Type B pancreatic cell (in vitro differentiated cells): ENCODE measurements around the gene PDE9A. TPM values are rescaled to one million over a fixed set of nuclear protein-coding genes. Genes with fewer than 3 reads are reported as not detected.
A peak's percentile ranks its signal among the peaks of the same experiment; 100 is the strongest.

ENCODE experiments used
- DNase-seq: peaks from one replicate; pipeline ENCODE4 v3.0.0; 2021; ENCODE audit warnings: mixed read lengths; ENCODE audit not compliant: unreplicated experiment; ENCODE audit errors: extremely low spot score
- H3K27ac Mint-ChIP-seq: 2 replicates; pipeline ENCODE4 v1.8.0; 2021; ENCODE audit warnings: mild to moderate bottlenecking, mixed read lengths
- H3K27me3 Mint-ChIP-seq: 2 replicates; pipeline ENCODE4 v1.8.0; 2021; ENCODE audit warnings: mixed read lengths
- H3K36me3 Mint-ChIP-seq: 2 replicates; pipeline ENCODE4 v1.8.0; 2021; ENCODE audit warnings: mixed read lengths
- H3K4me1 Mint-ChIP-seq: one replicate; pipeline ENCODE4 v1.8.0; 2021; ENCODE audit warnings: mixed read lengths; ENCODE audit not compliant: unreplicated experiment
- H3K4me3 Mint-ChIP-seq: 2 replicates; pipeline ENCODE4 v1.8.0; 2021; ENCODE audit warnings: mild to moderate bottlenecking, mixed read lengths
- H3K9me3 Mint-ChIP-seq: 2 replicates; pipeline ENCODE4 v1.8.0; 2021; ENCODE audit warnings: mixed read lengths
- total RNA-seq: library from RNA; stranded (reverse); gene quantifications from 2 replicates; pipeline ENCODE4 v1.2.1, GENCODE V29; 2021; ENCODE audit warnings: low replicate concordance
- TF ChIP-seq, protein P1 (sequence below): fragments of 200-600 bp; sonication (generic); conservative IDR thresholded peaks from 2 replicates; pipeline ENCODE4 v1.5.0; 2021; ENCODE audit warnings: antibody characterized with exemption, mild to moderate bottlenecking

PDE9A gene
- total RNA-seq, 1 donor from 2014 or later, result 18.6 TPM

DNA sequence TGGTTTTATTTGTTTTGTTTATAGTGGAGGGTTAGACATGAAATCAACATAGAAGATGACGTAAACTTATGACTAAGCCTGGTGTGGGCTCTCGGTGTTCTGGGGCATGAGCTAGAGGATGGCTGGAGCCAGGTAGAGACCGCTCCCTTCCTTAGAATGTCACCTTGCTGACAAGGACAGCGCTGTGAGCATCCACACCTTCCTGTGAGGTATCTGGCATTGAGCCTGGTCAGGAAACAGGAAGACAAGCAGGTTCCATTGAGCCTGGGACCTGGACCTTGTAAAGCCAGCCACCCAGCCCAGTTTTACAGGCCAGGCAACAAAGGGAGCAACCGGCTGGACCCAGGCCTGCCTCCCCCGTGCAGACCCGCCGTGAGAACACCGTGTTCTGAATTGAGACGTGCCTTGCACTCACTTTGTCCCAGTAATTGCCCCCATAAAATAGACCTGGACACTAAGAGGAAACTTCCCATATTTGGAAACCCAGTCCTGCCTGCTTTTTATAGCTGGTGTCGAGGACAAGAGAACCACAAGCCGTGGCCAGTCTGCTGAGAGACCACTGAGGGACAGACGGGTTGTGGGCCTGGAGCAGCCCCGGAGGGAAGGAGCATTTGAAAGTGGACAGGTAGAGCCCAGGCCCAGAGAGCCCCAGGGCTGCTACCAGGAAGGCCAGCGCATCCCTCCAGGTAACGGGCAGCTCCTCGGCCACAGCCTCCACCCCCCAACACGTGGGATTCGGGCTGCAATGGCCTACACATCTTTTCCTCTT, 78.0 kb downstream of the PDE9A start:
- no peak for DNase-seq
- H3K27ac Mint-ChIP-seq, result peak overlapping the region; percentile 91
- H3K9me3 Mint-ChIP-seq, result peaks cover 10% of the 10 kb centered on the region

DNA sequence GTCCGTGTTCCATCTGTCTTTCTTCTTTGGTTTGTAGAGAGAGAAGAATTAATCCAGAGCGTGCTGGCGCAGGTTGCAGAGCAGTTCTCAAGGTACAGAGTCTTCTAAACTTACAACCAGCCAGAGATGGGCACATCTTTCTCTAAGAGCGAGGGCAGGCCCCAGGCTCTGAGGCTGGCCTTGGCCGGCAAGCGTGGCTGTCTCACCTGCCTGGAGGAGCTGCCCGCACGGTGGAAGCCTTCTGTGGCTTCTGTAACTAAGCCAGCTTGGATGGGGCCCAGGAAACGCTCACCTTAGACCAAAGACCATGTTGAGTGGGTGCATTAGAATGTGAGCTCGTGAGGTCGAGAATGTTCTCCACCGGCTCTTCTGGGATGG, 78.6 kb downstream of the PDE9A start:
- H3K9me3 Mint-ChIP-seq, result peaks cover 10% of the 10 kb centered on the region
- H3K4me3 Mint-ChIP-seq, result no peak overlapping the region
- H3K27me3 Mint-ChIP-seq, result no peaks in the 10 kb centered on the region
- H3K27ac Mint-ChIP-seq, result peak overlapping the region; percentile 91
- peaks cover 17% of the 10 kb centered on the region for H3K4me1 Mint-ChIP-seq
- H3K36me3 Mint-ChIP-seq, result peaks cover 35% of the 10 kb centered on the region
- DNase-seq, result no peak
- TF ChIP-seq, protein P1, sequence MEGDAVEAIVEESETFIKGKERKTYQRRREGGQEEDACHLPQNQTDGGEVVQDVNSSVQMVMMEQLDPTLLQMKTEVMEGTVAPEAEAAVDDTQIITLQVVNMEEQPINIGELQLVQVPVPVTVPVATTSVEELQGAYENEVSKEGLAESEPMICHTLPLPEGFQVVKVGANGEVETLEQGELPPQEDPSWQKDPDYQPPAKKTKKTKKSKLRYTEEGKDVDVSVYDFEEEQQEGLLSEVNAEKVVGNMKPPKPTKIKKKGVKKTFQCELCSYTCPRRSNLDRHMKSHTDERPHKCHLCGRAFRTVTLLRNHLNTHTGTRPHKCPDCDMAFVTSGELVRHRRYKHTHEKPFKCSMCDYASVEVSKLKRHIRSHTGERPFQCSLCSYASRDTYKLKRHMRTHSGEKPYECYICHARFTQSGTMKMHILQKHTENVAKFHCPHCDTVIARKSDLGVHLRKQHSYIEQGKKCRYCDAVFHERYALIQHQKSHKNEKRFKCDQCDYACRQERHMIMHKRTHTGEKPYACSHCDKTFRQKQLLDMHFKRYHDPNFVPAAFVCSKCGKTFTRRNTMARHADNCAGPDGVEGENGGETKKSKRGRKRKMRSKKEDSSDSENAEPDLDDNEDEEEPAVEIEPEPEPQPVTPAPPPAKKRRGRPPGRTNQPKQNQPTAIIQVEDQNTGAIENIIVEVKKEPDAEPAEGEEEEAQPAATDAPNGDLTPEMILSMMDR, result no peak

More for the DNA sequence above, 78.0 kb downstream of the PDE9A start:
- TF ChIP-seq, protein P1, result no peak
- peak overlapping the region; percentile 34 for H3K4me3 Mint-ChIP-seq
- peaks cover 17% of the 10 kb centered on the region for H3K4me1 Mint-ChIP-seq
- no peaks in the 10 kb centered on the region for H3K27me3 Mint-ChIP-seq
- H3K36me3 Mint-ChIP-seq, result peaks cover 35% of the 10 kb centered on the region

GRCh38 chr21:42733037-42733627, 79.7 kb downstream of the PDE9A start:
- Mint-ChIP-seq H3K27ac (peak overlapping the region; percentile 88), H3K4me3 (peak overlapping the region; percentile 38), H3K9me3 (peaks cover 10% of the 10 kb centered on the region), H3K4me1 (peaks cover 22% of the 10 kb centered on the region), H3K27me3 (no peaks in the 10 kb centered on the region), H3K36me3 (peaks cover 30% of the 10 kb centered on the region)
- DNase-seq, result no peak
- TF ChIP-seq, protein P1, result no peak

GRCh38 chr21:42733874-42734273, 80.5 kb downstream of the PDE9A start:
- TF ChIP-seq, protein P1, result no peak
- peaks cover 10% of the 10 kb centered on the region for H3K9me3 Mint-ChIP-seq
- H3K4me1 Mint-ChIP-seq, result peaks cover 26% of the 10 kb centered on the region
- H3K36me3 Mint-ChIP-seq, result peaks cover 30% of the 10 kb centered on the region
- H3K27me3 Mint-ChIP-seq, result no peaks in the 10 kb centered on the region
- no peak for DNase-seq
- H3K4me3 Mint-ChIP-seq, result peak overlapping the region; percentile 34
- peak overlapping the region; percentile 88 for H3K27ac Mint-ChIP-seq

DNA sequence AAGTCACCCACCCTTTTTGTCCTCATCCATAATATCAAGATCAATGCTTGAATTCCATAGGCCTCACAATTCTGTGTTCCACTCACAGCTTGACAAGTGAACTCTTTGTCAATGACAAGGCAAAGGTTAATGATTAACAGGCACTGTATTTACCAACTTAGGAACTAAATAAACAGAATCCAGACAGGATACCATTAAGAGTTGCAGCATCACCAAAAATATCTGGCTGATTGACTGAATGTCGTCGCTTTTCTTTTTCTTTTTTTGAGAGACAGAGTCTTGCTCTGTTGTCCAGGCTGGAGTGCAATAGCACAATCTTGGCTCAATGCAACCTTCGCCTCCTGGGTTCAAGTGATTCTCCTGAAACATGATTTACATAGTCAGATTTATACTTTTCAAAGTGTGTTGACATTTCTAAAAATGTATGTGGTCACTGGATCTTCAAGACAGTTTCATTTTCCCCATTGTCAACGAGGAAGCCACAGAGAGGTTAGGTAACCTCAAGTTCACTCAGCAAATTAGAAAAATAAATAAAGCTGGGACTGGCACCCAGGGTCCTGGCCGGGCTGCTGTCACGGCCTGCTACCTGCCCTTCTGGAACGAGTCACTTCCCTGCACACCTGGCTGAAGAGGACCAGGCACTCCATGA, 81.0 kb downstream of the PDE9A start:
- Mint-ChIP-seq H3K36me3 (peaks cover 24% of the 10 kb centered on the region), H3K4me1 (peaks cover 29% of the 10 kb centered on the region), H3K4me3 (peak overlapping the region; percentile 34), H3K27ac (peak overlapping the region; percentile 88), H3K9me3 (peaks cover 4% of the 10 kb centered on the region), H3K27me3 (no peaks in the 10 kb centered on the region)
- TF ChIP-seq, protein P1, result no peak
- DNase-seq, result no peak
